ENCODE data around the gene RLF.

RLF gene

DNA sequence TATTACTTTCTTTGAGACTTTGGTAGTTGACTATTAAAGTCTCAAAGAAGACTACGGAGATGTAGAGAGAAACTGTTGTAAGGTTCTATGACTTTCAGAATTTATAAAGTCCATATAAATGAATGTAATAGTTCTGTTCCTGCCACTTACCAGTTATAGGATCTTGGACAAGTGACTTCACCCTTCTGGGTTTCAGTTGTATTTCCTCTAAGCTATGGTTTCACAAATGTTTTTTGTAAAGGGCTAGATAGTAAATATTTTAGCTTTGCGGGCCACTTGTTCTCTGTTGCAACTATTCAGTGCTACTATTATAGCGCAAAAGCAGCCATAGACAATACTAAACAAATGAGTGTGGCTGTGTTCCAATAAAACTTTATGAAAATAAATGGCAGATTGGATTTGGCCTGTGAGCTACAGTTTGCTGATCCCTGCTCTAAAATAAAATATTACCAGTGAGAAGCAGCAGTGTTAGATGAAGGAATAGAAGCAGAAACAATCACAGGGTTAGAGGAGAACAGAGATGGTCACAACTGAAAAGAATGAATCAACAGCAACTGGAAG is 111.5 kb downstream of the RLF start:
- DNase-seq = no peak

DNA sequence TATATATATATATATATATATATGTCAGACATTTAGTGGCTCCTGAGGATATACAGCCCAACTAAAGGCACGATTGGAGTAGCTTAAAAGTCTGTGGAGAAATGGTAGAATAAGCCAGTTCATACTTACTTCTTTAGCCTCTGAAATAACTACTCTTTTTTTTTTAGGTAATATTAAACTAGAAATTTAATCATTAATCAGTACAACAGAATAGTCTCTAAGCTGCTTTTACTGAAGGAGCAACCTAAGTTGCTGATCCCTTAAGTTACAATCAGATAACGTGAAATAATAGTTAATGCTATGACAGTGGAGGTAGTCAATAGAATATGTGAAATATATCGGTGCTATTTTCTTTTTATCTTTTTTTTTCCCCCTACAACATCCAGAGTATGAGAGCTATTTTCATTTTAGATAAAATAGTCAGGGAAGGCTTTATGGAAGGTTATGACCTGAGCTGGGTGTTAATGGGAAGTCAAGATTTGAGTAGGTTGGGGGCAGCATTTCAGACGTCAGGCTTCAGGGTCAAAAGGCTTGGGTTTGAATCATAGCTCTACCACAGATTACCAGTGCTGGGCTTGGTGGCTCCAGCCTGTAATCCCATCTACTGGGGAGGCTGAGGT is 112.5 kb downstream of the RLF start:
- DNase-seq = no peak

DNA sequence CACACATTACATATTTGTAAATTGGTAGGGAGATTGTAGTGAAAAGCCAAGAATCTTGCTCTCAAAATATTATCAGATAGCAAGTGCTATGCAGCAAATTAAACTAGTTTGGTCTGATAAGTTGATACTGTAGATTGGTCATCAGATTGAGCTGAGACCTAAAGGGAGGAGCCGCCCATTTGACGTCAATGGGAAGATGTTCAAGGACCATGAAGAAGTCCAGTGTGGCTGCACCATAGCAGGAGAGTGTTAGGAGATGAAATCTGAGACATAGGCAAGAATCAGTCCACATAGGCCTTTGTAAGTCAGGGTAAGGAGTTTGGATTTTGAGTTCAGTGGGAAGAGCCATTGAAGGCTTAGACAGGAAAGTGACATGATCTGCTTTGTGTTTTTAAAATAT is 113.1 kb downstream of the RLF start:
- DNase-seq = no peak

DNA sequence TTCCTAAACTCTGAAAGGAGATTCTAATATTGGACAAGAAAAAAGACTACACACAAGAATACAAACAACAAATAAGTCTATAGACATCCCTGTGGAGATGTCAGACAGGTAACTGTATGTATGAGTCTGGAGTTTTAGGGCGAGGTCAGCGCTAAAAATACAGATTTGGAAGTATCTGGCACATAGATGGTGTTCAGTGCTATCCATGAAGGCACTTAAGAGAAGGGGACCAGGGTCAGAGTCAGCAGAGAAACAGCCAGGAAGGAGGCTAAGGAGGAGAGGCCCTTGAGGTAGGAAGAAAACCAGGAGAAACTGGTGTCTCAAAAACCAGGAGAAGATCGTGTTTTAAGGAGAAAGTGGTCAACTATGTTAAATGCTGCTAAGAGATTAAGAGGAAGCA is 114.9 kb downstream of the RLF start:
- no peak for DNase-seq

DNA sequence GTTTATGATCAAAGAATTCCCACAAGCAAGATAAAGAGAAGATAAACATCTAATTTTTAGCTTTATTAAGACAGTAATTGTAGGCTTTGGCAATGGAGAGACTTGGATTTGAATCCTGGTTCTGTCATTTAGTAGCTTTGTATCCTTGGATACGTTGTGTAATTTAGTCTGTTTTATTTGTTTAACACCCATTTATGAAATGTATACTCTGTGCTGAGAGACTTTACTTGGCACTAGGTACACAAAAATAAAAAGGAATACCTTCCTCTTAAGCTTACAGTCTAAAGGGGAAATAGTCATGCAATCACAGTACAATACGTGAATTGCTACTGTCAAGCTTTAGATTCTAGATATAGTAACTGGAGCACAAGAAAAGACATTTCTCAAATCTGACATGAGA is 120.7 kb downstream of the RLF start:
- no peak for DNase-seq

Measured in NCI-H2107 (cell line).